Medulla oblongata (tissue), 1 donor: Measurements from ENCODE around the gene INF2.
"Not testable (repeated sequence)": the region's sequence is repeated elsewhere in the genome, so short reads cannot be mapped to it uniquely, and the experiment has no call there.

Experiments used
- DNase-seq: peaks from one replicate; pipeline ENCODE4 v3.0.0-alpha.2; 2015; ENCODE audit errors: extremely low spot score

Gene INF2

GRCh38 chr14:104657101-104657524 lies 32.3 kb upstream of the INF2 start:
- DNase-seq = peak; percentile 77

GRCh38 chr14:104657563-104658324 lies 31.7 kb upstream of the INF2 start:
- no peak for DNase-seq

- DNase-seq = no peak
These were observed 31.1 kb upstream of the INF2 start for GRCh38 chr14:104658325-104658712.

GRCh38 chr14:104659146-104659545 lies 30.3 kb upstream of the INF2 start:
- DNase-seq = no peak

GRCh38 chr14:104659764-104660523 lies 29.5 kb upstream of the INF2 start:
- DNase-seq = peak; percentile 24

GRCh38 chr14:104660597-104660996 lies 28.8 kb upstream of the INF2 start:
- DNase-seq = peak; percentile 27

- DNase-seq = no peak
These were observed 28.3 kb upstream of the INF2 start for GRCh38 chr14:104661086-104661485.

- not testable (repeated sequence) for DNase-seq
These were observed 27.8 kb upstream of the INF2 start for GRCh38 chr14:104661528-104662157.

- DNase-seq = not testable (repeated sequence)
These were observed 26.9 kb upstream of the INF2 start for GRCh38 chr14:104662472-104662871.

- no peak for DNase-seq
These were observed 25.3 kb upstream of the INF2 start for GRCh38 chr14:104664107-104664506.

- DNase-seq = no peak
These were observed 24.8 kb upstream of the INF2 start for GRCh38 chr14:104664588-104664987.

GRCh38 chr14:104665114-104665656 lies 24.2 kb upstream of the INF2 start:
- no peak for DNase-seq

GRCh38 chr14:104665657-104666522 lies 23.5 kb upstream of the INF2 start:
- DNase-seq = peak; percentile 96

- DNase-seq = not testable (repeated sequence)
These were observed 22.9 kb upstream of the INF2 start for GRCh38 chr14:104666523-104666895.

GRCh38 chr14:104666981-104667380 lies 22.4 kb upstream of the INF2 start:
- DNase-seq = no peak

- no peak for DNase-seq
These were observed 19.7 kb upstream of the INF2 start for GRCh38 chr14:104669697-104670096.

GRCh38 chr14:104671330-104671977 lies 18.0 kb upstream of the INF2 start:
- not testable (repeated sequence) for DNase-seq

- DNase-seq = not testable (repeated sequence)
These were observed 17.3 kb upstream of the INF2 start for GRCh38 chr14:104672119-104672518.

- no peak for DNase-seq
These were observed 15.9 kb upstream of the INF2 start for GRCh38 chr14:104673481-104673880.

- no peak for DNase-seq
These were observed 14.0 kb upstream of the INF2 start for GRCh38 chr14:104675447-104675846.
